GM19467 (cell line): ENCODE results near the gene STX19.
"Not testable (repeated sequence)": the region's sequence is repeated elsewhere in the genome, so short reads cannot be mapped to it uniquely, and the experiment has no call there.

ENCODE experiments used
- ATAC-seq: cut with Tn5 transposase; IDR thresholded peaks from one replicate; pipeline ENCODE4 v1.9.1; 2021; ENCODE audit warnings: mild to moderate bottlenecking, moderate library complexity; ENCODE audit not compliant: unreplicated experiment

Gene STX19

GRCh38 chr3:93979850-93980676, 48.3 kb downstream of the STX19 start, which contains the start of gene ARL13B:
ARL13B (plus strand) TSS chr3:93980155; CDS start chr3:93980424, 269 bp downstream.
- ATAC-seq: peak; percentile 100

DNA sequence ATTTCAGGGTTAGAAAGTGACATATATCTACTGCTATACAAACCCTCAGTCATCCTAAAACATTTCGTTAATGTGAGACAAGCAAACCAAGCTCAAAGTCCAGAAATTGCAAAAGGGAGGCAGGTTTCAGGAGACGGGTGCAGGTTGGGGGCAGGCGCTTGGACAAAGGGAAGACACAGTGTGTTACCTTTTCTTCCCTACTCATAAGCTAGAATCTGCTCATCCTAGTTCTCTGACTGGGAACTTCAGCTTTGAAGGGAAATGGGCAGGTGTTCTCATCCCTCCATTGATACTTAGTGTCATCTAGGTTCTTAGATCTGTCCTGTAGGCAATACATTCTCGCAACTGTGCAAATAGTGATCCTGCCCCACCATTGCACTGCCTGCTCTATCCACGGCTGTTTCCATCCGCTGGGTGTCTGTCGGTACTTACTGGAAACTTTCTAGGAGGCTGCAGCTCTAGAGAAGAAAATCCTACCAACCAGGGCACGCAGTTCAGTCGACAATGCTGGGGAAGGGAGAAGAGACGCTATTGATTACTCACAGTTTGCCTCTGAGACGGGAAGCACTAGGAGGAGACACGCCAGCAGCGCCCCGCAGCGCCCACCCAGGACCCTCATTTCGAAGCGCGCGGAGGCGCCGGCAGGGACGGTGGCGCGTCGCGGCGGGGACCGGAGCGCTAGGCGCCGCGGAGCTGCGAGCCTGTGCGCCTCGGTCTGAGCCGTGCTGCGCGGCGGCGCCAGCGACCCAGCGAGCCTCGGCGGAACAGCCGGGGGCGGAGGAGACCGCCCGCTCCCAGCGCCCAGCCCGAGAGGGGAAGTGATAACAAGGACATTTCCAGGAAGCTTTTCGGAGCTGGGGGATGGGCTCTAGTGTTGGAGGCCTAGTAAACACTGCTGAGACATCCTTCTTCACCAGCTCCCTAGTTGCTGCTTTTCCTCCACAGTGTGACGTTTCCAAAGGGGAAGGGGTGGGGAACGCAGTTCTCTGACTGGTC, 55.0 kb downstream of the STX19 start, which contains the start of gene PROS1:
Gene PROS1, minus strand, starts transcription at position 766 of the 996 bp plus-strand sequence. Its CDS starts 147 bp downstream, at position 619.
- ATAC-seq: peak; percentile 89

GRCh38 chr3:93969997-93970396, 58.4 kb downstream of the STX19 start:
- no peak for ATAC-seq

DNA sequence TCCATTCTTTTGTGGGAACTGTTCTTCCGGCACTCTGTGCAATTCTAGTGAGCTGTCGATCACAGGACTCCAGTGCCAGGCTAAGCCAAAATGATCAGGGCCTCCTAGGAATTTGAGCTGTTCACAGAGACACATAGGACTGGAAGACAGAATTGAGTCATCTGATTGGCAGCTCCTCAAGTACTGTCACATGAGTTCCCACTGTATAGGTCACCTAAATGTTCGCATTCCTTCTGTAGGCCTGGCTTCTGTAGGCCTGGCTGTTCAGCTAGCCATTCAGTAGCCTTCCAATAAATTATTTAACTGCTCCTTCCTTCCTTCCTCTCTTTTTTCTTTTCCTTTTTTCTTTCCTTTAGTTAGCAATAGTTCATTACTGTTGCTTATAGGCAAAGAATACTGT, 59.0 kb downstream of the STX19 start:
- no peak for ATAC-seq

DNA sequence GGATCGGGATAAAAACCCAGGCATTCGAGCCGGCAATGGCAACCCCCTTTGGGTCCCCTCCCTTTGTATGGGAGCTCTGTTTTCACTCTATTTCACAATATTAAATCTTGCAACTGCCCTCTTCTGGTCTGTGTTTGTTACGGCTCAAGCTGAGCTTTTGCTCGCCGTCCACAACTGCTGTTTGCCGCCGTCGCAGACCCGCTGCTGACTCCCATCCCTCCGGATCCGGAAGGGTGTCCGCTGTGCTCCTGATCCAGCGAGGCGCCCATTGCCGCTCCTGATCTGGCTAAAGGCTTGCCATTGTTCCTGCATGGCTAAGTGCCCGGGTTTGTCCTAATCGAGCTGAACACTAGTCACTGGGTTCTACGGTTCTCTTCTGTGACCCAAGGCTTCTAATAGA, 63.3 kb downstream of the STX19 start:
- ATAC-seq: not testable (repeated sequence)
